ENCODE measurements around the gene NADK2. TPM values are rescaled to one million over a fixed set of nuclear protein-coding genes. Genes with fewer than 3 reads are reported as not detected.

NADK2 gene
- total and polyA plus RNA-seq, 9 of the 15 experiments (the other 6 are each of a cell fraction or from before 2014, with no cell fraction given) = 10.6 to 41.0 (median 24.0) TPM

DNA sequence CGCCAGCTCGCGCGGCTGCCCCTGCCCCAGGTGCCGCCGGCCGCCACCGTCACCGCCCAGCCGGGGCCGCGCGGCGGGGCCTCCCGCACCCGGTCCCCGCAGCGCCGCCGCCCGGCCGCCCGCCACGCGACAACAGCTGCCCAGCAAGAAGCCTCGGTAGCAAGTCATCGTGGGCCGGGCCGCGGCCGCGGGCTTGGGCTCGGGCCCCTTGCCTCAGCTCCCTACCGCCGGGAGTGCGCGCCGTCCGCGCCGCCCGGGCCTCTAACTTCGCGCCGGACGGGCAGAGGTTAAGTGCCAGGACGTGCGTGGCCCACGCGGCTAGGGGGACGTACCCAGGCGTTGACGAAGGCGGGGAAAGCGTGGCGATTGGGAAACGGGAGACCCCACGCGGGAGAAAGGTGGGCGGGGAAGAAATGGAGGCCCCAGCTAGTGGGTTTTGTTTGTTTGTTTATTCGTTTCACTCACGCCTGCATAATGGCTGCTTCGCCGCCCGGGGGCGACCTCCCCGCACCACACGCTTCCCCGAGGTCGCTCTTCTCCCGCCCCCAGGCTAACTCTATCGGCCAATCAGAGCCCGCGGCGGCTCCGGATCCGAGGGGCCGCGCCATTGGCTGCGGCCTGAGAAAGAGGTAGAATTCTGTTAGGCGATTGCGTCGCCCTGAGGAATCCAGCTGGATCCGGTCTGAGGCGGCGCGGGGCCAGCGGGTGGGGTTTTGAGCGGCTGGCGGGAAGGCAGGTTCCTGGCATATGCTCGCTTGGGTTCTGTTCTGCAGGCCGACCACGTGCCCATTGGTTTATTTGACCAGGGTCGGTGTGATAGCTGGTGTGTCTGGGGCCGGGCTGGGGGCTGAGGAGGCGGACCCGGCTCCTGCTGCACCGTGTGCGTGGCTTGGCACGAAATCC is at the start of gene NADK2 (continued):
- TF ChIP-seq, protein P1, sequence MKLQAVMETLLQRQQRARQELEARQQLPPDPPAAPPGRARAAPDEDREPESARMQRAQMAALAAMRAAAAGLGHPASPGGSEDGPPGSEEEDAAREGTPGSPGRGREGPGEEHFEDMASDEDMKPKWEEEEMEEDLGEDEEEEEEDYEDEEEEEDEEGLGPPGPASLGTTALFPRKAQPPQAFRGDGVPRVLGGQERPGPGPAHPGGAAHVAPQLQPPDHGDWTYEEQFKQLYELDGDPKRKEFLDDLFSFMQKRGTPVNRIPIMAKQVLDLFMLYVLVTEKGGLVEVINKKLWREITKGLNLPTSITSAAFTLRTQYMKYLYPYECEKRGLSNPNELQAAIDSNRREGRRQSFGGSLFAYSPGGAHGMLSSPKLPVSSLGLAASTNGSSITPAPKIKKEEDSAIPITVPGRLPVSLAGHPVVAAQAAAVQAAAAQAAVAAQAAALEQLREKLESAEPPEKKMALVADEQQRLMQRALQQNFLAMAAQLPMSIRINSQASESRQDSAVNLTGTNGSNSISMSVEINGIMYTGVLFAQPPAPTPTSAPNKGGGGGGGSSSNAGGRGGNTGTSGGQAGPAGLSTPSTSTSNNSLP (IDR thresholded peaks at IDR 0.05; ENCODE audit: borderline replicate concordance, low read depth, low read length) = peak; percentile 17; the same call in 1 of the 2 replicates
- TF ChIP-seq ATF7 (IDR thresholded peaks at IDR 0.05) = peak; percentile 90
- TF ChIP-seq HCFC1 (IDR thresholded peaks at IDR 0.05; ENCODE audit: low read depth, low read length) = peak; percentile 36; the same call in 1 of the 2 replicates
- TF ChIP-seq, protein P2, sequence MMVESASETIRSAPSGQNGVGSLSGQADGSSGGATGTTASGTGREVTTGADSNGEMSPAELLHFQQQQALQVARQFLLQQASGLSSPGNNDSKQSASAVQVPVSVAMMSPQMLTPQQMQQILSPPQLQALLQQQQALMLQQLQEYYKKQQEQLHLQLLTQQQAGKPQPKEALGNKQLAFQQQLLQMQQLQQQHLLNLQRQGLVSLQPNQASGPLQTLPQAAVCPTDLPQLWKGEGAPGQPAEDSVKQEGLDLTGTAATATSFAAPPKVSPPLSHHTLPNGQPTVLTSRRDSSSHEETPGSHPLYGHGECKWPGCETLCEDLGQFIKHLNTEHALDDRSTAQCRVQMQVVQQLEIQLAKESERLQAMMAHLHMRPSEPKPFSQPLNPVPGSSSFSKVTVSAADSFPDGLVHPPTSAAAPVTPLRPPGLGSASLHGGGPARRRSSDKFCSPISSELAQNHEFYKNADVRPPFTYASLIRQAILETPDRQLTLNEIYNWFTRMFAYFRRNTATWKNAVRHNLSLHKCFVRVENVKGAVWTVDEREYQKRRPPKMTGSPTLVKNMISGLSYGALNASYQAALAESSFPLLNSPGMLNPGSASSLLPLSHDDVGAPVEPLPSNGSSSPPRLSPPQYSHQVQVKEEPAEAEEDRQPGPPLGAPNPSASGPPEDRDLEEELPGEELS (CRISPR knock-in tag; IDR thresholded peaks at IDR 0.05; ENCODE audit: borderline replicate concordance) = peak; percentile 93; the same call in 1 of the 2 replicates
- peak; percentile 90 for TF ChIP-seq NFRKB (IDR thresholded peaks at IDR 0.05; ENCODE audit: low read depth)
- TF ChIP-seq MTA1 (IDR thresholded peaks at IDR 0.05; ENCODE audit: borderline replicate concordance) = peak; percentile 62
- TF ChIP-seq MBD2 (IDR thresholded peaks at IDR 0.05; ENCODE audit: borderline replicate concordance, low read depth) = 0 out of 2 replicates have a peak, but pooled peaks have one; percentile 39
- peak; percentile 42 to 78; a peak in 3 of 4 replicates for TF ChIP-seq FOXK2 (conservative IDR thresholded peaks at IDR 0.05 in 1 of 2, IDR thresholded peaks at IDR 0.05 in 1 of 2; ENCODE audit: low read depth in 2 of 2)
- TF ChIP-seq MECOM (CRISPR knock-in tag; IDR thresholded peaks at IDR 0.05) = peak; percentile 87
- TF ChIP-seq, protein P3, sequence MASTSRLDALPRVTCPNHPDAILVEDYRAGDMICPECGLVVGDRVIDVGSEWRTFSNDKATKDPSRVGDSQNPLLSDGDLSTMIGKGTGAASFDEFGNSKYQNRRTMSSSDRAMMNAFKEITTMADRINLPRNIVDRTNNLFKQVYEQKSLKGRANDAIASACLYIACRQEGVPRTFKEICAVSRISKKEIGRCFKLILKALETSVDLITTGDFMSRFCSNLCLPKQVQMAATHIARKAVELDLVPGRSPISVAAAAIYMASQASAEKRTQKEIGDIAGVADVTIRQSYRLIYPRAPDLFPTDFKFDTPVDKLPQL (IDR thresholded peaks at IDR 0.05; ENCODE audit: extremely low read depth, insufficient read length) = no peak
- TF ChIP-seq TOE1 (IDR thresholded peaks at IDR 0.05; ENCODE audit: borderline replicate concordance) = 0 out of 2 replicates have a peak, but pooled peaks have one; percentile 57
- no peak for TF ChIP-seq TOE1 (CRISPR knock-in tag; IDR thresholded peaks at IDR 0.05; ENCODE audit: borderline replicate concordance, low read depth)
- 0 out of 2 replicates have a peak, but pooled peaks have one; percentile 26 for TF ChIP-seq ZNF561 (CRISPR knock-in tag; conservative IDR thresholded peaks at IDR 0.05)
- no peak for TF ChIP-seq ZNF785 (CRISPR knock-in tag; IDR thresholded peaks at IDR 0.05)
- no peak for TF ChIP-seq CHD2 (IDR thresholded peaks at IDR 0.05; ENCODE audit: low read depth, low read length)
- TF ChIP-seq ETV1 (tag; conservative IDR thresholded peaks at IDR 0.05; ENCODE audit: low read depth) = peak; percentile 68; the same call in 1 of the 2 replicates
- peak; percentile 96 for TF ChIP-seq SMAD4 (CRISPR knock-in tag; conservative IDR thresholded peaks at IDR 0.05)
- TF ChIP-seq FUS (optimal IDR thresholded peaks at IDR 0.05; ENCODE audit: low read depth, low read length) = peak; percentile 65
- peak; percentile 68 for TF ChIP-seq CHD1 (IDR thresholded peaks at IDR 0.05; ENCODE audit: low read length)
- no peak; the same call in 1 of the 2 replicates for TF ChIP-seq BACH1 (tag; IDR thresholded peaks at IDR 0.05)
- TF ChIP-seq, protein P4, sequence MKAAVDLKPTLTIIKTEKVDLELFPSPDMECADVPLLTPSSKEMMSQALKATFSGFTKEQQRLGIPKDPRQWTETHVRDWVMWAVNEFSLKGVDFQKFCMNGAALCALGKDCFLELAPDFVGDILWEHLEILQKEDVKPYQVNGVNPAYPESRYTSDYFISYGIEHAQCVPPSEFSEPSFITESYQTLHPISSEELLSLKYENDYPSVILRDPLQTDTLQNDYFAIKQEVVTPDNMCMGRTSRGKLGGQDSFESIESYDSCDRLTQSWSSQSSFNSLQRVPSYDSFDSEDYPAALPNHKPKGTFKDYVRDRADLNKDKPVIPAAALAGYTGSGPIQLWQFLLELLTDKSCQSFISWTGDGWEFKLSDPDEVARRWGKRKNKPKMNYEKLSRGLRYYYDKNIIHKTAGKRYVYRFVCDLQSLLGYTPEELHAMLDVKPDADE (conservative IDR thresholded peaks at IDR 0.05; ENCODE audit: control insufficient read depth, low read depth, low read length) = peak; percentile 31; the same call in 1 of the 2 replicates

Measured in K562 (cell line).